Measurements from ENCODE around the gene TNFRSF21.

The TNFRSF21 gene

GRCh38 chr6:47245745-47246371 is 63.8 kb downstream of the TNFRSF21 start:
- no peak overlapping the region for H3K4me3 ChIP-seq (ENCODE audit: low read length)
- TF ChIP-seq CTCF (conservative IDR thresholded peaks at IDR 0.05; ENCODE audit: low read length): no peak
- DNase-seq (ENCODE audit: low read depth): no peak

- peak overlapping the region; percentile 8; the same call in 1 of the 2 replicates for H3K4me3 ChIP-seq (ENCODE audit: low read length)
- no peak for TF ChIP-seq CTCF (conservative IDR thresholded peaks at IDR 0.05; ENCODE audit: low read length)
- peak; percentile 85 for DNase-seq (ENCODE audit: low read depth)
These were observed 67.0 kb downstream of the TNFRSF21 start for GRCh38 chr6:47242483-47243386.

GRCh38 chr6:47241742-47242482 is 67.8 kb downstream of the TNFRSF21 start:
- H3K4me3 ChIP-seq (ENCODE audit: low read length): no peak overlapping the region
- peak; percentile 9; the same call in 1 of the 2 replicates for TF ChIP-seq CTCF (conservative IDR thresholded peaks at IDR 0.05; ENCODE audit: low read length)
- peak; percentile 30 for DNase-seq (ENCODE audit: low read depth)

GRCh38 chr6:47240277-47240890 is 69.3 kb downstream of the TNFRSF21 start:
- DNase-seq (ENCODE audit: low read depth): no peak
- H3K4me3 ChIP-seq (ENCODE audit: low read length): no peak overlapping the region
- TF ChIP-seq CTCF (conservative IDR thresholded peaks at IDR 0.05; ENCODE audit: low read length): no peak

GRCh38 chr6:47239546-47239945 is 70.2 kb downstream of the TNFRSF21 start:
- H3K4me3 ChIP-seq (ENCODE audit: low read length): no peak overlapping the region
- no peak for DNase-seq (ENCODE audit: low read depth)
- TF ChIP-seq CTCF (conservative IDR thresholded peaks at IDR 0.05; ENCODE audit: low read length): no peak

- TF ChIP-seq CTCF (conservative IDR thresholded peaks at IDR 0.05; ENCODE audit: low read length): no peak
- DNase-seq (ENCODE audit: low read depth): no peak
- H3K4me3 ChIP-seq (ENCODE audit: low read length): no peak overlapping the region
These were observed 71.2 kb downstream of the TNFRSF21 start for GRCh38 chr6:47238456-47238995.

Data from AG10803 (cell line).